HG03139 (cell line): Measurements from ENCODE around the gene PAPSS2.
"Not testable (repeated sequence)": the region's sequence is repeated elsewhere in the genome, so short reads cannot be mapped to it uniquely, and the experiment has no call there.

Experiments
- ATAC-seq: cut with Tn5 transposase; IDR thresholded peaks from one replicate; pipeline ENCODE4 v1.9.1; 2021; ENCODE audit not compliant: unreplicated experiment

The PAPSS2 gene

GRCh38 chr10:87744606-87745005 is 84.9 kb downstream of the PAPSS2 start:
- ATAC-seq: no peak

- no peak for ATAC-seq
Measured at GRCh38 chr10:87746911-87747310, 87.2 kb downstream of the PAPSS2 start.

GRCh38 chr10:87748244-87748643 is 88.6 kb downstream of the PAPSS2 start:
- ATAC-seq: not testable (repeated sequence)

GRCh38 chr10:87750001-87750671 is 90.5 kb downstream of the PAPSS2 start:
- ATAC-seq: no peak

- ATAC-seq: no peak
Measured at GRCh38 chr10:87750817-87751216, 91.1 kb downstream of the PAPSS2 start.

- ATAC-seq: no peak
Measured at GRCh38 chr10:87751274-87751673, 91.6 kb downstream of the PAPSS2 start.

GRCh38 chr10:87752566-87752965 is 92.9 kb downstream of the PAPSS2 start:
- ATAC-seq: no peak

- ATAC-seq: no peak
Measured at GRCh38 chr10:87753995-87754866, 94.6 kb downstream of the PAPSS2 start.

GRCh38 chr10:87757685-87758084 is 98.0 kb downstream of the PAPSS2 start:
- no peak for ATAC-seq

- no peak for ATAC-seq
Measured at GRCh38 chr10:87759551-87759950, 99.9 kb downstream of the PAPSS2 start.

- ATAC-seq: no peak
Measured at GRCh38 chr10:87760195-87760905, 100.7 kb downstream of the PAPSS2 start.

- no peak for ATAC-seq
Measured at GRCh38 chr10:87761153-87761552, 101.5 kb downstream of the PAPSS2 start.

- no peak for ATAC-seq
Measured at GRCh38 chr10:87761892-87762291, 102.2 kb downstream of the PAPSS2 start.

GRCh38 chr10:87763086-87763861 is 103.6 kb downstream of the PAPSS2 start:
- ATAC-seq: no peak

GRCh38 chr10:87764072-87764934 is 104.6 kb downstream of the PAPSS2 start:
- no peak for ATAC-seq

- no peak for ATAC-seq
Measured at GRCh38 chr10:87765666-87766376, 106.1 kb downstream of the PAPSS2 start.

GRCh38 chr10:87767253-87767652 is 107.6 kb downstream of the PAPSS2 start:
- ATAC-seq: no peak

GRCh38 chr10:87771871-87772500 is 112.3 kb downstream of the PAPSS2 start:
- no peak for ATAC-seq

- no peak for ATAC-seq
Measured at GRCh38 chr10:87775766-87776165, 116.1 kb downstream of the PAPSS2 start.
